ENCODE data around the gene FOCAD.

FOCAD gene

GRCh38 chr9:20984506-20984905, 300.4 kb downstream of the FOCAD start:
- Histone ChIP-seq H3K27me3 (no peaks in the 10 kb centered on the region), H3K4me1 (peaks cover 0 to 78% (median 21%) of the 10 kb centered on the region in 4 donors), H3K9me3 (no peaks in the 10 kb centered on the region), H3K27ac (peak overlapping the region in 1 of 2 donors; percentile 18), H3K4me3 (no peak overlapping the region), H3K36me3 (no peaks in the 10 kb centered on the region)
- intact Hi-C loops (cut with DNase I; ENCODE audit: low total_unique reads): no loop called here
- DNase-seq: no peak
- TF ChIP-seq, protein P1, sequence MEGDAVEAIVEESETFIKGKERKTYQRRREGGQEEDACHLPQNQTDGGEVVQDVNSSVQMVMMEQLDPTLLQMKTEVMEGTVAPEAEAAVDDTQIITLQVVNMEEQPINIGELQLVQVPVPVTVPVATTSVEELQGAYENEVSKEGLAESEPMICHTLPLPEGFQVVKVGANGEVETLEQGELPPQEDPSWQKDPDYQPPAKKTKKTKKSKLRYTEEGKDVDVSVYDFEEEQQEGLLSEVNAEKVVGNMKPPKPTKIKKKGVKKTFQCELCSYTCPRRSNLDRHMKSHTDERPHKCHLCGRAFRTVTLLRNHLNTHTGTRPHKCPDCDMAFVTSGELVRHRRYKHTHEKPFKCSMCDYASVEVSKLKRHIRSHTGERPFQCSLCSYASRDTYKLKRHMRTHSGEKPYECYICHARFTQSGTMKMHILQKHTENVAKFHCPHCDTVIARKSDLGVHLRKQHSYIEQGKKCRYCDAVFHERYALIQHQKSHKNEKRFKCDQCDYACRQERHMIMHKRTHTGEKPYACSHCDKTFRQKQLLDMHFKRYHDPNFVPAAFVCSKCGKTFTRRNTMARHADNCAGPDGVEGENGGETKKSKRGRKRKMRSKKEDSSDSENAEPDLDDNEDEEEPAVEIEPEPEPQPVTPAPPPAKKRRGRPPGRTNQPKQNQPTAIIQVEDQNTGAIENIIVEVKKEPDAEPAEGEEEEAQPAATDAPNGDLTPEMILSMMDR (IDR thresholded peaks at IDR 0.05): no peak

DNA sequence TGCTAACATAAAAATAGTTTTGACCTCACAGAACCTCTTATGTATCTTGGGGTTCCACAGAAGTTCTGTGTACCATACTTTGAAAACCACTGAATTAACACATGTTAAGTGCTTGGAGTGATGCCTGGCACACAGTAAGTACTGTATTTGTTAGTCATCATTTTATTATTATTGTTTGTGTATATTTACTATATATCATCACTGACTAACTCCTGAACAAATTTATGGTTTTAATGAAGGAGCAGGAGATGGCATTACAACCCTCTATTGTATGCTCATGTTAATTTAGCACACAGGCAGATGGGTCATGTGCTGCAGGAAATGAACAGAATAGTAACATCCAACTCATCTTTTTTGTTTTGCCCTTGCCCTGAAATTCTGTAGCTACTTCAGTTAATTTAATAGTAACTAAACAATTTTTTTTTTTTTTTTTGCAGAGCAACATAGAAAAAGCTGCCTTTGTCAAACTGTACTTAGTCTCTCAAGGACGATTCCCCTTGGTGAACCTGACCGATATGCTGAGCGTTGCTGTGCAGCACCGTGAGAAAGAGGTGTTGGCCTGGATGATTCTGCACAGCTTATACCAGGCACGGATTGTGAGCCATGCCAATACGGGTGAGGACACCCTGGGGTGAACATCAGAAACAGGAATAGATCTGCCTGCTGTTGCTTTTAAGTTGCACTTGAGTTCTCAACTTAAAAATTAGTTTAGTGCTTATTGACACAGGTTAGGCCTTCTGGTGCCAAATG, 302.0 kb downstream of the FOCAD start:
- Histone ChIP-seq H3K27ac (peak overlapping the region in 1 of 2 donors; percentile 14), H3K4me1 (peaks cover 0 to 75% (median 26%) of the 10 kb centered on the region in 4 donors), H3K9me3 (no peaks in the 10 kb centered on the region), H3K27me3 (no peaks in the 10 kb centered on the region), H3K4me3 (no peak overlapping the region), H3K36me3 (peaks cover 0 to 12% (median 9%) of the 10 kb centered on the region in 3 donors)
- TF ChIP-seq, protein P1 (IDR thresholded peaks at IDR 0.05): no peak
- intact Hi-C loops (cut with DNase I; ENCODE audit: low total_unique reads): no loop called here
- DNase-seq: no peak

- Histone ChIP-seq H3K27me3 (no peaks in the 10 kb centered on the region), H3K9me3 (no peaks in the 10 kb centered on the region), H3K4me3 (no peak overlapping the region), H3K36me3 (peaks cover 0 to 12% (median 9%) of the 10 kb centered on the region in 3 donors), H3K4me1 (peaks cover 0 to 60% (median 21%) of the 10 kb centered on the region in 4 donors), H3K27ac (peak overlapping the region in 1 of 2 donors; percentile 6)
- DNase-seq: no peak
- intact Hi-C loops (cut with DNase I; ENCODE audit: low total_unique reads): no loop called here
- TF ChIP-seq, protein P1 (IDR thresholded peaks at IDR 0.05): no peak
Measured at GRCh38 chr9:20987521-20987920, 303.5 kb downstream of the FOCAD start.

DNA sequence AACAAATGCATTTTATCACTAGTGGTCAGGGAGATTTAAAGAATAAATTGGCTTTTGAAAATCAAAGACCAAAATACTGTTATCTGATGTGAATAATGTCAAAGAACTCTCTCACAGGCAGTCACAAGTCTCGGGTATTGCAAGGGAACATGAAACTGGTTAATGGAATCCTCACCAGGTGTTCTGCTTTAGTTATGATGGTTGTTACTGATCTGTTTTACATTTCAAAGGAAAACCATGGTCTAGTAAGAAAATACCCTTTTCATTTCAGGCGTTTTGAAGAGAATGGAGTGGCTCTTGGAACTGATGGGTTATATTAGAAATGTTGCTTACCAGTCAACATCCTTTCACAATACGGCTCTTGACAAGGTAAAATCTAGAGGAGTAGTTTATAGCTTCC, 304.0 kb downstream of the FOCAD start:
- intact Hi-C loops (cut with DNase I; ENCODE audit: low total_unique reads): no loop called here

GRCh38 chr9:20988671-20989315, 304.7 kb downstream of the FOCAD start:
- Histone ChIP-seq H3K27me3 (no peaks in the 10 kb centered on the region), H3K27ac (no peak overlapping the region), H3K4me1 (peaks cover 0 to 52% (median 21%) of the 10 kb centered on the region in 4 donors), H3K9me3 (no peaks in the 10 kb centered on the region), H3K36me3 (peaks cover 0 to 12% (median 9%) of the 10 kb centered on the region in 3 donors), H3K4me3 (no peak overlapping the region)
- intact Hi-C loops (cut with DNase I; ENCODE audit: low total_unique reads): no loop called here
- TF ChIP-seq, protein P1 (IDR thresholded peaks at IDR 0.05): no peak
- DNase-seq: no peak

More for the DNA sequence above, 304.0 kb downstream of the FOCAD start:
- no peak for DNase-seq
- Histone ChIP-seq H3K4me1 (peaks cover 0 to 54% (median 21%) of the 10 kb centered on the region in 4 donors), H3K27ac (peak overlapping the region in 1 of 2 donors; percentile 6), H3K27me3 (no peaks in the 10 kb centered on the region), H3K36me3 (peaks cover 0 to 12% (median 9%) of the 10 kb centered on the region in 3 donors), H3K9me3 (no peaks in the 10 kb centered on the region), H3K4me3 (no peak overlapping the region)
- TF ChIP-seq, protein P1 (IDR thresholded peaks at IDR 0.05): no peak

All from tibial artery (tissue), 4 donors.